Prostate gland (tissue), 2 donors: ENCODE measurements around the gene SCAMP4.

ENCODE experiments used
- POLR2A ChIP-seq: fragments of 450-650 bp; IDR thresholded peaks from one replicate; pipeline ENCODE4 v1.6.1; 2016; ENCODE audit warnings: antibody characterized with exemption, mild to moderate bottlenecking
- TF ChIP-seq, protein P1 (sequence below), 4 experiments: fragments of 200-600 bp in 2 of 4; fragments of 450-650 bp in 2 of 4; sonication (generic) in 2 of 4; IDR thresholded peaks; 1 replicate in 3 of 4; 2 replicates in 1 of 4; pipeline ENCODE4 v1.5.1; 2016 to 2019; ENCODE audit warnings: antibody characterized with exemption in 4 of 4, mild to moderate bottlenecking in 2 of 4, moderate library complexity in 2 of 4

DNA sequence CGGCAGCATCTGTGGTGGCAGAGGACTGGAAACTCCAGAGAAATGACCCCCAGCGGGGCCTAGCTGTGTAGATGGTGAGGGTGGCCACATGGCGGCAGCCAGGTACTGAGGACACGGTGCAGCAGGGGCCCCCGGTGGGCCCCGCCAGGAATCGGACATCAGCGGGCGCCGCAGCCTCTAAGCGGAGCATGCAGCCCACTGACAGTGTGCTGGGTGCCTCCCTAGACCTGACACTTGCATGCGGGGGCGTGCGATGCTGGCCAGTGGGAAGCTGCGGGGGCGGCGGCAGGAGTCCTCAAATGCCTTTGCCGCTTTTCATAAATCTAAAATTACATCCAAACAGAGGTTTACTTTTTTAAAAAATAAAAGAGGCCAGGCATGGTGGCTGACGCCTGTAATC is 16.1 kb downstream of the SCAMP4 start:
- TF ChIP-seq, protein P1, sequence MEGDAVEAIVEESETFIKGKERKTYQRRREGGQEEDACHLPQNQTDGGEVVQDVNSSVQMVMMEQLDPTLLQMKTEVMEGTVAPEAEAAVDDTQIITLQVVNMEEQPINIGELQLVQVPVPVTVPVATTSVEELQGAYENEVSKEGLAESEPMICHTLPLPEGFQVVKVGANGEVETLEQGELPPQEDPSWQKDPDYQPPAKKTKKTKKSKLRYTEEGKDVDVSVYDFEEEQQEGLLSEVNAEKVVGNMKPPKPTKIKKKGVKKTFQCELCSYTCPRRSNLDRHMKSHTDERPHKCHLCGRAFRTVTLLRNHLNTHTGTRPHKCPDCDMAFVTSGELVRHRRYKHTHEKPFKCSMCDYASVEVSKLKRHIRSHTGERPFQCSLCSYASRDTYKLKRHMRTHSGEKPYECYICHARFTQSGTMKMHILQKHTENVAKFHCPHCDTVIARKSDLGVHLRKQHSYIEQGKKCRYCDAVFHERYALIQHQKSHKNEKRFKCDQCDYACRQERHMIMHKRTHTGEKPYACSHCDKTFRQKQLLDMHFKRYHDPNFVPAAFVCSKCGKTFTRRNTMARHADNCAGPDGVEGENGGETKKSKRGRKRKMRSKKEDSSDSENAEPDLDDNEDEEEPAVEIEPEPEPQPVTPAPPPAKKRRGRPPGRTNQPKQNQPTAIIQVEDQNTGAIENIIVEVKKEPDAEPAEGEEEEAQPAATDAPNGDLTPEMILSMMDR (IDR thresholded peaks at IDR 0.05) = no peak
- TF ChIP-seq POLR2A = no peak
